Esophagus squamous epithelium (tissue), 4 donors: ENCODE data around the gene PSMD8.

Source experiments
- CTCF ChIP-seq, 6 experiments: fragments of 450-650 bp in 4 of 6; fragments of 200-600 bp in 2 of 6; sonication (generic) in 2 of 6; IDR thresholded peaks; one replicate each; pipeline ENCODE4 v1.5.1; 2016 to 2019; ENCODE audit warnings: antibody characterized with exemption in 6 of 6, mild to moderate bottlenecking in 4 of 6, moderate library complexity in 4 of 6
- POLR2A ChIP-seq, 4 donors: fragments of 450-650 bp; IDR thresholded peaks; one replicate each; pipeline ENCODE4 v1.6.1; 2017; ENCODE audit warnings: antibody characterized with exemption in 4 of 4, mild to moderate bottlenecking in 4 of 4, moderate library complexity in 3 of 4

GRCh38 chr19:38412491-38412890, 38.1 kb downstream of the PSMD8 start:
- TF ChIP-seq CTCF (IDR thresholded peaks at IDR 0.05), result no peak
- no peak for TF ChIP-seq POLR2A (IDR thresholded peaks at IDR 0.05)
